CD4-positive, alpha-beta T cell (primary cell): ENCODE measurements around the gene RIOK3. TPM values are rescaled to one million over a fixed set of nuclear protein-coding genes. Genes with fewer than 3 reads are reported as not detected.
"Not testable (repeated sequence)": the region's sequence is repeated elsewhere in the genome, so short reads cannot be mapped to it uniquely, and the experiment has no call there.

Experiments used
- ATAC-seq: fragments of 200-7000 bp; cut with Tn5 transposase; one replicate; pipeline ENCODE4 v1.10.0; 2022; ENCODE audit warnings: mild to moderate bottlenecking; ENCODE audit not compliant: poor library complexity
- CTCF ChIA-PET: fragments of 350-600 bp; sonication (Branson Sonifier 250); formaldehyde crosslinking; loops from one replicate; lab custom pipeline; 2021; ENCODE audit warnings: antibody characterized with exemption, inconsistent platforms; lab: Charles Lee
- POLR2A ChIA-PET: fragments of 350-600 bp; sonication (Branson Sonifier 250); formaldehyde crosslinking; loops from one replicate; lab custom pipeline; 2021; ENCODE audit warnings: antibody characterized with exemption, inconsistent platforms; lab: Charles Lee
- DNase-seq, 14 experiments: peaks; one replicate each; pipeline ENCODE4 v3.0.0-alpha.2; 2013 to 2020; ENCODE audit warnings: mixed read lengths in 2 of 14
- H3K27ac ChIP-seq, 2 donors: one replicate each; pipeline versions ENCODE4 v1.5.1 to v1.7.0; 2013; ENCODE audit warnings: low read length in 2 of 2, low read depth in 1 of 2, mild to moderate bottlenecking in 1 of 2
- H3K27me3 ChIP-seq, 2 experiments: 1 replicate in 1 of 2; 2 replicates in 1 of 2; pipeline versions ENCODE4 v1.6.1 to v1.7.0; 2013; ENCODE audit warnings: low read length in 2 of 2, control low read depth in 1 of 2, mild to moderate bottlenecking in 1 of 2, moderate library complexity in 1 of 2; ENCODE audit not compliant: insufficient read depth in 2 of 2, control insufficient read depth in 1 of 2
- H3K36me3 ChIP-seq: one replicate; pipeline ENCODE4 v1.6.1; 2013; ENCODE audit warnings: low read length, control low read depth; ENCODE audit not compliant: insufficient read depth
- H3K4me1 ChIP-seq: one replicate; pipeline ENCODE4 v1.6.1; 2013; ENCODE audit warnings: low read length, control low read depth; ENCODE audit not compliant: insufficient read depth
- H3K4me3 ChIP-seq: one replicate; pipeline ENCODE4 v1.5.1; 2013; ENCODE audit warnings: mild to moderate bottlenecking, low read length, moderate library complexity
- H3K9me3 ChIP-seq, 2 experiments: 1 replicate in 1 of 2; 2 replicates in 1 of 2; pipeline versions ENCODE4 v1.6.1 to v1.7.0; 2013; ENCODE audit warnings: low read length in 2 of 2, mild to moderate bottlenecking in 2 of 2, control low read depth in 1 of 2, moderate library complexity in 1 of 2; ENCODE audit not compliant: control insufficient read depth in 1 of 2, insufficient read depth in 1 of 2
- H3K27ac Mint-ChIP-seq: one replicate; pipeline ENCODE4 v1.8.0; 2020; ENCODE audit warnings: mixed read lengths
- H3K27me3 Mint-ChIP-seq: one replicate; pipeline ENCODE4 v1.8.0; 2021; ENCODE audit warnings: mixed read lengths
- H3K36me3 Mint-ChIP-seq: one replicate; pipeline ENCODE4 v1.8.0; 2021; ENCODE audit warnings: low read depth, mixed read lengths
- H3K4me1 Mint-ChIP-seq: one replicate; pipeline ENCODE4 v1.8.0; 2021; ENCODE audit warnings: low read depth, mixed read lengths
- H3K4me3 Mint-ChIP-seq: one replicate; pipeline ENCODE4 v1.8.0; 2020; ENCODE audit warnings: mild to moderate bottlenecking, mixed read lengths
- H3K9me3 Mint-ChIP-seq: one replicate; pipeline ENCODE4 v1.8.0; 2020; ENCODE audit warnings: mixed read lengths
- intact Hi-C, 2 experiments: fragments of 100-400 bp; cut with DNase I in 1 of 2; cut with micrococcal nuclease in 1 of 2; formaldehyde crosslinking; loops; one replicate each; pipeline versions ENCODE4 v1.15.1 to v1.9.0; 2023 to 2025; cut with DNase I, micrococcal nuclease
- total RNA-seq, 174 experiments: library from RNA in 2 of 174; stranded (reverse) in 2 of 174; gene quantifications; one replicate each; pipeline ENCODE4 v1.2.3 and lab custom pipeline; 2021 to 2026
- TF ChIP-seq, protein P1 (sequence below): fragments of 200-600 bp; IDR thresholded peaks from one replicate; pipeline ENCODE4 v1.8.0; 2022; ENCODE audit warnings: antibody characterized with exemption, mild to moderate bottlenecking

RIOK3 gene
- total RNA-seq, 2 experiments from 2014 or later = 151 to 153 TPM

DNA sequence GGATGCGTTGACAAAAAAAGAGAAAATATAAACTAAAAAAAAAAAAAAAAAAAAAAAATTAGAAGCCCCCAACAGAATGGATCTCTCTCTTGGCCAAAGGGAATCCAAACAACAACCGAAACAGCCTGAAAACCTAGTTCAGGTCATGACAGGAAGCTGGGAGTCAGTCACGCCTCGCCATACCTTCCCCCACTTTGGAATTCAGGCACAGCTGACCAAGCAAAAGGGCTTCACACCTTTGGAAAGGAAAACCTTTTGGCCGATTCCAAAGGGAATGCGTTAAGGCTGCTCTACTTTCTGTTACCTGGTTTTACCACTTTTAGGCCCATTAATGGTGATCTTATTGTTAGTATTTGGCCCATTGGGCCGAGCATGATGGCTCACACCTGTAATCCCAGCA, 32.3 kb downstream of the RIOK3 start:
- Histone ChIP-seq H3K27me3 (no peaks in the 10 kb centered on the region), H3K9me3 (no peaks in the 10 kb centered on the region), H3K4me3 (no peak overlapping the region), H3K36me3 (peaks cover 12% of the 10 kb centered on the region), H3K4me1 (peaks cover 9% of the 10 kb centered on the region), H3K27ac (no peak overlapping the region)
- H3K36me3 Mint-ChIP-seq = peaks cover 20% of the 10 kb centered on the region
- H3K4me1 Mint-ChIP-seq = peaks cover 19% of the 10 kb centered on the region
- TF ChIP-seq, protein P1, sequence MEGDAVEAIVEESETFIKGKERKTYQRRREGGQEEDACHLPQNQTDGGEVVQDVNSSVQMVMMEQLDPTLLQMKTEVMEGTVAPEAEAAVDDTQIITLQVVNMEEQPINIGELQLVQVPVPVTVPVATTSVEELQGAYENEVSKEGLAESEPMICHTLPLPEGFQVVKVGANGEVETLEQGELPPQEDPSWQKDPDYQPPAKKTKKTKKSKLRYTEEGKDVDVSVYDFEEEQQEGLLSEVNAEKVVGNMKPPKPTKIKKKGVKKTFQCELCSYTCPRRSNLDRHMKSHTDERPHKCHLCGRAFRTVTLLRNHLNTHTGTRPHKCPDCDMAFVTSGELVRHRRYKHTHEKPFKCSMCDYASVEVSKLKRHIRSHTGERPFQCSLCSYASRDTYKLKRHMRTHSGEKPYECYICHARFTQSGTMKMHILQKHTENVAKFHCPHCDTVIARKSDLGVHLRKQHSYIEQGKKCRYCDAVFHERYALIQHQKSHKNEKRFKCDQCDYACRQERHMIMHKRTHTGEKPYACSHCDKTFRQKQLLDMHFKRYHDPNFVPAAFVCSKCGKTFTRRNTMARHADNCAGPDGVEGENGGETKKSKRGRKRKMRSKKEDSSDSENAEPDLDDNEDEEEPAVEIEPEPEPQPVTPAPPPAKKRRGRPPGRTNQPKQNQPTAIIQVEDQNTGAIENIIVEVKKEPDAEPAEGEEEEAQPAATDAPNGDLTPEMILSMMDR = no peak
- ChIA-PET CTCF (interaction anchor here (0.7 kb wide), 1 partner anchor 31 kb away, joined by 3 read pairs; no protein-coding TSS in a partner anchor), POLR2A (no interaction called here)
- H3K4me3 Mint-ChIP-seq = no peak overlapping the region
- no peaks in the 10 kb centered on the region for H3K9me3 Mint-ChIP-seq
- H3K27me3 Mint-ChIP-seq = no peaks in the 10 kb centered on the region
- no peak overlapping the region for H3K27ac Mint-ChIP-seq
- ATAC-seq (no peak), DNase-seq (no peak)
- intact Hi-C loops = no loop called here

DNA sequence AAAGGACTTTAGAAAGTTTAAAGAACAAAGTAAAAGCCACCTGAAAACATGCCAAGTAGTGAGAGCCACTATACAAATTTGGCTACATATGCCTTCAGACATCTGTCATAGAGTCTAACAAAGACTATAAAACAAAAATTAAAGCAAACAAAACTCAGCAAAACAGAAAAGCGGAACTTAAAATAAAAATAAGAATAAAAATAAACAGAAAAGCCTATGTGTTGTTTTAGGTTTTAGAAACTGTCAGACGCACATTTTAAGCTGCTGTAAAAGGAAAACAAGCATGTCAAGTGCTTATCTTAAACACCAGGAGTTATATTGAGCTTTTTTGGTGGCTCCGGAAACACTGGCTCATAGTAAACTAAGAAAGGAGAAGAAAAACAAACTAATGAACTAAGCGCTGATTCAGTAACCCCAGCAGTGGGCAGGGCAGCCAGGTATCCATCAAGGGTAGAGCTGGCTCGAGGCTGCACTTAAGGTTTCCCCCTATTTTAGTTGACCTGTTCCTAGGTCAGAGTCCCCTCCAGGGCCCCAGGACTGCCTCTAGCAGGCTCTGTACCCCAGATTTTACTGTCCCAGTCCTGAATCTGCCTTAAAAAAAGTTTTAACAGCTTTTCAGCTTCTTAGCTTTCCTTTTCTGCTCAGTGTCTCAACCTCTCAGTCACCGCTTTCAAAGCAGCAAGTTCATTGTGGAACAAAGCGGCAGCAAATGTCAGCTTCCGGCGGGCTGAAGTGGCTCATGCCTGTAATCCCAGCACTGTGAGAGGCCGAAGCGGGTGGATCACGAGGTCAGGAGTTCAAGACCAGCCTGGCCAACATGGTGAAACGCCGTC, 34.9 kb downstream of the RIOK3 start:
- Mint-ChIP-seq H3K4me3 (peak overlapping the region; percentile 83), H3K27ac (peak overlapping the region; percentile 92), H3K27me3 (no peaks in the 10 kb centered on the region), H3K36me3 (peaks cover 5% of the 10 kb centered on the region), H3K9me3 (peaks cover 2% of the 10 kb centered on the region), H3K4me1 (peaks cover 19% of the 10 kb centered on the region)
- Histone ChIP-seq H3K9me3 (no peaks in the 10 kb centered on the region), H3K36me3 (no peaks in the 10 kb centered on the region), H3K4me3 (peak overlapping the region; percentile 32), H3K27ac (peak overlapping the region; percentile 46 to 70), H3K4me1 (peaks cover 9% of the 10 kb centered on the region), H3K27me3 (no peaks in the 10 kb centered on the region)
- ChIA-PET CTCF (interaction anchor here (1.1 to 1.7 kb wide), 3 partner anchors 11 to 35 kb away, joined by 3 to 10 read pairs (median 3); partner anchors contain the start of genes RIOK3 and RMC1), POLR2A (interaction anchor here (0.6 to 2.6 kb wide), 12 partner anchors 9 to 256 kb away, joined by 3 to 20 read pairs (median 4); partner anchors contain the start of genes RIOK3 and RMC1)
- TF ChIP-seq, protein P1 = no peak
- intact Hi-C loops = no loop called here
- DNase-seq (peak in 12 of 14 experiments; percentile 17 to 65 (median 43)), ATAC-seq (peak; percentile 69)

DNA sequence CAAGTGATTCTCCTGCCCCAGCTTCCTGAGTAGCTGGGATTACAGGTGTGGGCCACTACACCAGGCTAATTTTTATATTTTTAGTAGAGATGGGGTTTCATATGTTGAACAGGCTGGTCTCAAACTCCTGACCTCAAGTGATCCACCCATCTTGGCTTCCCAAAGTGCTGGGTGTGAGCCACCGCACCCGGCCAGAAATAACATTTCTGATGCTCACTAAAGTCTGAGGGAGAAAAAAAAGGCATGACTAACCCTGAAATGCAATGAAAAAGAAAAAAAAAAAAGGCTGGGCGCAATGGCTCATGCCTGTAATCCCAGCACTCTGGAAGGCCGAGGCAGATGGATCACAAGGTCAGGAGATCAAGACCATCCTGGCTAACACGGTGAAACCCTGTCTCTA, 36.5 kb downstream of the RIOK3 start:
- H3K4me3 Mint-ChIP-seq, DNase-seq, H3K9me3 ChIP-seq, intact Hi-C loops, H3K27ac ChIP-seq, H3K4me1 ChIP-seq, H3K27ac Mint-ChIP-seq, H3K27me3 Mint-ChIP-seq, H3K27me3 ChIP-seq, ATAC-seq, H3K4me3 ChIP-seq, H3K9me3 Mint-ChIP-seq, H3K36me3 Mint-ChIP-seq, H3K36me3 ChIP-seq: not testable (repeated sequence)
- ChIA-PET POLR2A (interaction anchor here (2.6 kb wide), 1 partner anchor 14 kb away, joined by 20 read pairs; the partner anchor contains the start of gene RMC1), CTCF (interaction anchor here (1.1 kb wide), 1 partner anchor 9 kb away, joined by 4 read pairs; no protein-coding TSS in a partner anchor)
- peaks cover 19% of the 10 kb centered on the region for H3K4me1 Mint-ChIP-seq
